ENCODE data around the gene BABAM2.

The BABAM2 gene

DNA sequence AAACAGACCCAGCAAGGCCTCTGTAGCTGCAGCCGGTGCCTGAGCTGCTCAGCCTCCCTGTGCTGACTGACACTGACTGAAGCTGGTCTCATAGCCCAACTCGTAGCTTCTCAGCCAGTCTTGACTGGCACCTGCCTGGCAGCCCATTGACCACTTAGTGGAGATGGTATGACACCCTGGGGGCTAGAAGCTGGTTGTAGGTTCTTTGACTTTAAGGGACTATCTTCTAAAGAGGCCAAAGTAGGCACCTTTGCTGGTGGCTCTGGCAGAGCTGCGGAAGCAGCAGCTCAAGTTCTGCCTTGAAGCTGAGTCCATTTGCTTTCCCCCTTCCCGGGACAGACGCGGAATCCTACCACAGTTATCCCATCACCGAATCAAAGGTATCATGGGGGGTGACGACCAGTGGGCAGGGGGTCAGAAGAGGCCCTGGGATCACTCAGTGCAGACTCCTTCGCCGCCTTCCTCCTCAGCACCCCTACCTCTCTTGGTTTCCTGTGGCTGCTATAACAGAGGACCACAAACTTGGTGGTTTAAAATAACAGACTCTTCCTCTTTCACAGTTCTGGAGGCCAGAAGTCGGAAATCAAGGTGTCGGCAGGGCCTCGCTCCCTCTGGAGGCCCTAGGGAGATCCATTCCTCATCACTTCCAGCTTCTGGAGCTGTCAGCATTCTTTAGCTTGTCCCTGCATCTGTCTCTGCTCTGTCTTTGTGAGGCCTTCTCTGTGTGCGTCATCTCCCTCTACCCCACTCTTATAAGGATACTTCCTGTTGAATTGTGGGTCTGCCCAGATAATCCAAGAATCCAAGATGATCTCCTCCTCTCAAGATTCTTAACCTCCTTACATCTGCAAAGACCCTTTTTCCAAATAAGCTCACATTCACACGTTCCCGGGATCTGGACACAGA lies 488.4 kb downstream of the BABAM2 start:
- no peak for FAIRE-seq

DNA sequence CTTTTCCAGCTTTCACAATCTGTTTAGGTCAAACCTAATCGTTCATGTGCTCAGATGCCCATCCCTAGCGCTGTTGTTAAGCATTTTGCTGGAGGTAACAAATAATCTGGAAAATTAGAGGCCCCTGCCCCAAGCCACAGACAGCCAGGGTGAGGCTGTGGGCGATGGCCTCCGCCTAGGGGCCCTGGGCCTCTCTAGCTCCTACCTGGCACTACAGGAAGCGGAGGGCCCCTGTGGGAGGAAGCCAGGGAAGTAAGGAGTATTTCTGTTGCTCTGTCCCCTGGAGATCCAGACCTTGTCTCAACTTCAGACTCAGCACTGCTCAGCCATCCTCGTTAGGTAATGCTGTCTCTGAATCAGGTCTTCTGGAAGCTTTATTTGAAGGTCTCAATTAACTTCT lies 489.7 kb downstream of the BABAM2 start:
- TF ChIP-seq, protein P1, sequence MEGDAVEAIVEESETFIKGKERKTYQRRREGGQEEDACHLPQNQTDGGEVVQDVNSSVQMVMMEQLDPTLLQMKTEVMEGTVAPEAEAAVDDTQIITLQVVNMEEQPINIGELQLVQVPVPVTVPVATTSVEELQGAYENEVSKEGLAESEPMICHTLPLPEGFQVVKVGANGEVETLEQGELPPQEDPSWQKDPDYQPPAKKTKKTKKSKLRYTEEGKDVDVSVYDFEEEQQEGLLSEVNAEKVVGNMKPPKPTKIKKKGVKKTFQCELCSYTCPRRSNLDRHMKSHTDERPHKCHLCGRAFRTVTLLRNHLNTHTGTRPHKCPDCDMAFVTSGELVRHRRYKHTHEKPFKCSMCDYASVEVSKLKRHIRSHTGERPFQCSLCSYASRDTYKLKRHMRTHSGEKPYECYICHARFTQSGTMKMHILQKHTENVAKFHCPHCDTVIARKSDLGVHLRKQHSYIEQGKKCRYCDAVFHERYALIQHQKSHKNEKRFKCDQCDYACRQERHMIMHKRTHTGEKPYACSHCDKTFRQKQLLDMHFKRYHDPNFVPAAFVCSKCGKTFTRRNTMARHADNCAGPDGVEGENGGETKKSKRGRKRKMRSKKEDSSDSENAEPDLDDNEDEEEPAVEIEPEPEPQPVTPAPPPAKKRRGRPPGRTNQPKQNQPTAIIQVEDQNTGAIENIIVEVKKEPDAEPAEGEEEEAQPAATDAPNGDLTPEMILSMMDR (IDR thresholded peaks at IDR 0.05; ENCODE audit: insufficient read depth, missing control alignments) = no peak
- FAIRE-seq = no peak
- no peak for DNase-seq (ENCODE audit: insufficient read length, low spot score)

More for the DNA sequence above, 488.4 kb downstream of the BABAM2 start:
- DNase-seq (ENCODE audit: insufficient read length, low spot score) = no peak
- TF ChIP-seq, protein P1 (IDR thresholded peaks at IDR 0.05; ENCODE audit: insufficient read depth, missing control alignments) = no peak

DNA sequence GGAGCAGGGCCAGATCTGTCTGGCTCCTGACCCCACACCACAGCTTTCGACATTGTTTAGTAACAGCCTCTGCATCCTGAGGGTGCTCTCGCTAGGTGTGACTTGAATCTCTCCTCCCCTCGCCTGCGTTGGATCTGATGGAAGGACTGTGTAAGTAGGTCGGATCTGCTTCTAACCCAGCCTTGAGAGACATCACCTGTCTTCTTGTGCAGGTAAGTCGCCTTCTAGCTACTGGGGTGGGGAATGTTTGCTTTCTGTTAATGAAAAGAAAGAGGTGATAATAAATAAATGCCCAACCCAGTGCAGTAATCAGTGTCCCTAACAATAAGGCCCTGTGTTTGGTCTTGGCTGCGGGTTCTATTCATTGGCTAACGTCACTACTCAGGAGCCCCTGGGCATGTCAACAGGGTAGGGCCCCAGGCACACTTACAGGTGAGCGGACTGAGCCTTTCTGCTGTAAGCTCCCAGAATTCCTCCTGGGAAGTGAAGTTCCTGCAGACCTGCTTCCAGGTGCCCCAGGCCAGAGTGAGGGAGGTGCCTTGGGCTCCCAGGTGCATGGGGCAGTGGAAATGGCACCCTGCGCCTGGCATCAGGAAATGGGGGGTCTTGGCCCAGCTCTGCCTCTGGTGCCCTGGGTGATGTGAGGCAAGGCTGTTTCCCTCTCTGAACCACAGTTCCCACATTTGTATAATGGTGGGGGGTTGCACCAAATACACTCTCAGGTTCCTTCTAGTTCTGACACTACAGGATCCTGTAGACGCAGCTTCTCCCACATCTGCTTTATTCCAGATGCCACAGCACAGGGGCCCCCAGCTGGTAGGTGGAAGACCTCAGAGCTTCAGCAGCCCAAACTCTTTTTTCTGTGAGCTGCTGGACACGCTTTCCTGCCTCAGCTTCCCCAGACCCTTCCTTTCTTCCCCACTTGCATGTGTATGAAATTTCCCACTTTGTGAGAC lies 491.0 kb downstream of the BABAM2 start:
- TF ChIP-seq, protein P1 (IDR thresholded peaks at IDR 0.05; ENCODE audit: insufficient read depth, missing control alignments) = no peak
- no peak for FAIRE-seq
- no peak for DNase-seq (ENCODE audit: insufficient read length, low spot score)

DNA sequence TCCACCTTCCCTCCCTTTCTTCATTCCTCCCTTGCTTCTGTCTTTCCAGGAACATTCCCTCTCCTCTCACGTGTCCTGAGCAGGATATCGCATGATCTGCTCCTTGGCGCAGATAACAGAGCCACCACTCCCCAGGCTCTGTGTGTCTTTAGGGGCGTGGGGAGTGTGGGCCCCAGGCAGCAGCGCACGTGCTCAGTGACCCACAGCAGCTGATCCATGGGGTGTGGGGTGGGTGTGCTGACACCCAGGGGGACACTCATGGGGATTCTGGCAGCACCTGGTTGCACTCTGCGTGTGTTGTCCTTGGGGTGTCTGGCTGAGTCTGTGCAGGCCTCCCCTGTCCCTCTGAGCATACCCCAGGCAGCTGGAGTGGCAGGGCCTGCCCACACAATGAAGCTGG lies 492.2 kb downstream of the BABAM2 start:
- DNase-seq (ENCODE audit: insufficient read length, low spot score) (no peak), FAIRE-seq (no peak)
- TF ChIP-seq, protein P1 (IDR thresholded peaks at IDR 0.05; ENCODE audit: insufficient read depth, missing control alignments) = no peak

DNA sequence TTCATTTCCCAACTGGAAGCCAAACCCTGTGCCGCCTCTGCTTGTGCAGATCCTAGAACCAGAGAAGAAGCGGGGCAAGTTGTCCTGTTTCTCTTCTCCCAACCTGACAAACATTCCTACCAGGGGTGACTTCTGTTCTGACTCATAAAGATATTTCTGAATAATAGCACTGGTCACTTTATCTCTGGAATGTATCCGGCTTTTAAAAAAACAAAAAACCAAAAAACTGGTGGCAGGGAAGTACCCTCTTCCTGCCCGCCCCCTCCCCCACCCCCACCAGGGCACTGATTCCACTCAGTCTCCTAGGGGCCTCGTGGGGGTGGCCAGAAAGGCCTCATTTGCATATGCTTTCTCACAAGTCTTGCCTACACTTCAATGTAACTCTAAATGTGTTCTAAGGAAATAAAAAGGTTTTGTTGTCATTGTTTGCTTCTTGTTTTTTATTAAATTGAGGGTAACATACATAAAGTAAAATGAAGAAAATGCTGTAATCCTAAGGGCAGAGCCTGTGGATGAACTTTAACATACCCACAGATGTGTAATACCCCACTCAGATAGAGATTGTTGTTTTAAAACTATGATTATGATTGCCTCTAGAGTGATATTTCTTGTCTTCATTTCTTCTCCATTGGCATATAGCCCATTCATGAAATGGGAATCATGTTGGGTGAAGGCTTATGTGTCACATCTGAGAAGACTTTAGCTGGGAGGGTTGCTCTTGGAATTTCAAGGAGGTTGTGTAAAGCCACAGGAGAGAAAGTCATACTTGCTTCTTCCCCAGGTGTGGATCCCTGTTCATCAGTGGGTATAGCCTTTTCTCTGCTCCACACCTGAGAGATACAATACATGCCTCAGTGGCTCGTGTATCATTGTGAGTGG lies 496.8 kb downstream of the BABAM2 start:
- no peak for DNase-seq (ENCODE audit: insufficient read length, low spot score)
- TF ChIP-seq, protein P1 (IDR thresholded peaks at IDR 0.05; ENCODE audit: insufficient read depth, missing control alignments) = no peak
- no peak for FAIRE-seq
